Endothelial cell of umbilical vein (primary cell): Measurements from ENCODE around the gene ZNF580. TPM values are rescaled to one million over a fixed set of nuclear protein-coding genes. Genes with fewer than 3 reads are reported as not detected.

Experiments
- Bru-seq: library from RNA; stranded (reverse); fragments of 400-500 nt; gene quantifications from one replicate; lab custom pipeline; 2021; lab: Mats Ljungman, UMichigan
- BruChase-seq, 2 experiments: library from RNA; stranded (reverse); fragments of 400-500 nt; gene quantifications; one replicate each; lab custom pipeline; 2021; lab: Mats Ljungman, UMichigan
- BruUV-seq: library from RNA; stranded (reverse); fragments of 400-500 nt; replicated peaks from 2 replicates; lab custom pipeline; 2021; lab: Mats Ljungman, UMichigan
- CTCF ChIA-PET: fragments of 300-600, 350-600 bp; sonication (Branson Sonifier 250); formaldehyde crosslinking; loops from one replicate; lab custom pipeline; 2021; ENCODE audit warnings: antibody characterized with exemption, inconsistent platforms; lab: Charles Lee
- POLR2A ChIA-PET: fragments of 300-600, 350-600 bp; sonication (Branson Sonifier 250); formaldehyde crosslinking; loops from one replicate; lab custom pipeline; 2021; ENCODE audit warnings: antibody characterized with exemption, inconsistent platforms; lab: Charles Lee
- DNase-seq: peaks from one replicate; pipeline ENCODE4 v3.0.0-alpha.2; 2011; ENCODE audit warnings: low read depth, low spot score
- FAIRE-seq: peaks from 2 replicates; lab custom pipeline; 2011; peaks lifted over from hg19 to GRCh38; lab: Jason Lieb, UNC
- H2AFZ ChIP-seq: 2 replicates; pipeline ENCODE4 v1.6.0; 2012; ENCODE audit warnings: low read depth, low read length, control low read depth, inconsistent platforms
- H3K27ac ChIP-seq: 2 replicates; pipeline ENCODE4 v1.5.1; 2011; ENCODE audit warnings: low read depth, mild to moderate bottlenecking, control low read depth, low read length, moderate library complexity; ENCODE audit not compliant: insufficient read depth
- H3K27me3 ChIP-seq, 2 experiments: 2 replicates each; pipeline versions ENCODE4 v1.6.0 to v1.6.1; 2011; ENCODE audit warnings: low read length in 2 of 2, mixed read lengths in 1 of 2; ENCODE audit not compliant: control insufficient read depth in 2 of 2, insufficient read depth in 2 of 2
- H3K36me3 ChIP-seq, 2 experiments: 2 replicates in 1 of 2; 3 replicates in 1 of 2; pipeline ENCODE4 v1.5.1; 2011; ENCODE audit warnings: low read length in 2 of 2, mild to moderate bottlenecking in 1 of 2, moderate library complexity in 1 of 2; ENCODE audit not compliant: control insufficient read depth in 2 of 2, insufficient read depth in 2 of 2; ENCODE audit errors: extremely low read depth in 1 of 2
- H3K4me1 ChIP-seq: 3 replicates; pipeline ENCODE4 v1.5.1; 2011; ENCODE audit warnings: mild to moderate bottlenecking, low read length; ENCODE audit not compliant: control insufficient read depth, insufficient read depth; ENCODE audit errors: extremely low read depth
- H3K4me2 ChIP-seq: 2 replicates; pipeline ENCODE4 v1.6.1; 2011; ENCODE audit warnings: low read length, control low read depth, mixed read lengths; ENCODE audit not compliant: insufficient read depth
- H3K4me3 ChIP-seq, 3 experiments: fragments of 200-600 bp in 1 of 3; sonication (generic), shearing (Covaris generic) in 1 of 3; replicated peaks in 1 of 3; 2 replicates each; pipeline ENCODE4 v1.5.1; 2011 to 2016; ENCODE audit warnings: control low read depth in 3 of 3, low read length in 3 of 3, mild to moderate bottlenecking in 2 of 3, inconsistent platforms in 1 of 3, low read depth in 1 of 3, moderate library complexity in 1 of 3; ENCODE audit not compliant: insufficient read depth in 1 of 3
- H3K79me2 ChIP-seq: 2 replicates; pipeline ENCODE4 v1.6.0; 2012; ENCODE audit warnings: low read length, inconsistent platforms; ENCODE audit not compliant: control insufficient read depth, insufficient read depth
- H3K9ac ChIP-seq: replicated peaks from 2 replicates; pipeline ENCODE3; 2011; ENCODE audit warnings: low read length, control low read depth; ENCODE audit not compliant: insufficient read depth; ENCODE audit errors: extremely low read depth
- H3K9me1 ChIP-seq: replicated peaks from 3 replicates; pipeline ENCODE4 v1.6.0; 2011; ENCODE audit warnings: mild to moderate bottlenecking, low read length; ENCODE audit not compliant: control insufficient read depth, insufficient read depth; ENCODE audit errors: extremely low read depth
- H3K9me3 ChIP-seq: replicated peaks from 2 replicates; pipeline ENCODE4 v1.5.1; 2012; ENCODE audit warnings: low read length, inconsistent platforms; ENCODE audit not compliant: control insufficient read depth, insufficient read depth
- H4K20me1 ChIP-seq: replicated peaks from 2 replicates; pipeline ENCODE3; 2011; ENCODE audit warnings: mild to moderate bottlenecking, low read length; ENCODE audit not compliant: control insufficient read depth, insufficient read depth; ENCODE audit errors: extremely low read depth
- EZH2 ChIP-seq: IDR thresholded peaks from 2 replicates; pipeline ENCODE4 v1.6.1; 2012; ENCODE audit warnings: borderline replicate concordance, low read depth, mild to moderate bottlenecking, moderate library complexity, low read length, inconsistent platforms; ENCODE audit not compliant: severe bottlenecking
- FOS ChIP-seq: IDR thresholded peaks from 2 replicates; pipeline ENCODE4 v1.6.1; 2011; ENCODE audit warnings: mild to moderate bottlenecking, low read length, moderate library complexity, borderline replicate concordance; ENCODE audit not compliant: insufficient read depth
- GATA2 ChIP-seq: IDR thresholded peaks from 2 replicates; pipeline ENCODE4 v1.7.0; 2011; ENCODE audit warnings: low read depth, mild to moderate bottlenecking, moderate library complexity, mixed read lengths, low read length; ENCODE audit not compliant: insufficient read length, insufficient read depth
- JUN ChIP-seq: IDR thresholded peaks from 2 replicates; pipeline ENCODE4 v1.6.1; 2011; ENCODE audit warnings: borderline replicate concordance, low read depth; ENCODE audit not compliant: insufficient read length, insufficient read depth
- MYC ChIP-seq: IDR thresholded peaks from one replicate; pipeline ENCODE4 v1.6.1; 2011; ENCODE audit warnings: mild to moderate bottlenecking, low read depth, low read length
- POLR2A ChIP-seq: IDR thresholded peaks from 2 replicates; pipeline ENCODE4 v1.6.1; 2012; ENCODE audit warnings: low read depth, mild to moderate bottlenecking, control low read depth, low read length
- POLR2AphosphoS5 ChIP-seq: IDR thresholded peaks from 2 replicates; pipeline ENCODE4 v1.6.1; 2012; ENCODE audit warnings: low read depth, mild to moderate bottlenecking, control low read depth, low read length, moderate library complexity; ENCODE audit not compliant: insufficient read depth
- dilution Hi-C: fragments of 300-500 bp; cut with MboI; formaldehyde crosslinking; loops from one replicate; pipeline ENCODE4 v1.15.0; 2019; ENCODE audit warnings: low sequenced_read_pairs; ENCODE audit not compliant: extremely low pct_ligation_motif_present
- intact Hi-C: fragments of 100-400 bp; cut with micrococcal nuclease; formaldehyde crosslinking; loops from one replicate; pipeline ENCODE4 v1.10.0; 2022
- long read RNA-seq: library from polyadenylated mRNA; stranded (forward); transcript quantifications from one replicate; pipeline ENCODE4 v2.0.0, GENCODE V29; 2021
- polyA minus RNA-seq, 3 experiments: library from RNA; depleted of rRNA, polyadenylated mRNA; stranded (reverse); fragments of >200 nt; gene quantifications; 1 replicate in 1 of 3; 2 replicates in 2 of 3; pipeline ENCODE4 v1.2.3, GENCODE V29; 2011
- polyA plus RNA-seq, 4 experiments: library from polyadenylated mRNA; depleted of rRNA in 3 of 4; stranded (reverse) in 3 of 4; unstranded in 1 of 4; fragments of >200 nt; gene quantifications; 2 replicates each; pipeline versions ENCODE4 v1.2.1 to v1.2.3, GENCODE V29; 2011 to 2012; ENCODE audit warnings: missing spikeins in 1 of 4
- total RNA-seq: library from RNA; stranded (reverse); gene quantifications from 2 replicates; pipeline ENCODE4 v1.2.3, GENCODE V29; 2021
- TF ChIP-seq, protein P1 (sequence below): IDR thresholded peaks from 2 replicates; pipeline ENCODE4 v1.6.1; 2011; ENCODE audit not compliant: insufficient read depth, insufficient read length
- TF ChIP-seq, protein P2 (sequence below), 2 donors: IDR thresholded peaks; 1 replicate in 1 of 2; 2 replicates in 1 of 2; pipeline ENCODE4 v1.5.1; 2011; ENCODE audit warnings: low read length in 2 of 2, mild to moderate bottlenecking in 2 of 2, moderate library complexity in 2 of 2, control low read depth in 1 of 2, inconsistent platforms in 1 of 2, low read depth in 1 of 2; ENCODE audit not compliant: insufficient read depth in 1 of 2; ENCODE audit errors: extremely low read depth in 1 of 2

The ZNF580 gene, protein sequence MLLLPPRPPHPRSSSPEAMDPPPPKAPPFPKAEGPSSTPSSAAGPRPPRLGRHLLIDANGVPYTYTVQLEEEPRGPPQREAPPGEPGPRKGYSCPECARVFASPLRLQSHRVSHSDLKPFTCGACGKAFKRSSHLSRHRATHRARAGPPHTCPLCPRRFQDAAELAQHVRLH
- total RNA-seq (32.5 and 41.1 TPM in 2 replicates), polyA plus RNA-seq (13.7 and 16.9 TPM in 2 replicates), polyA minus RNA-seq (7.4 and 10.2 TPM in 2 replicates), Bru-seq, nascent RNA (percentile 60 among the genes with signal in this experiment), BruChase-seq, experiment 1, labeled RNA remaining after a 6-hour chase (percentile 90 among the genes with signal in this experiment), BruChase-seq, experiment 2, labeled RNA remaining after a 2-hour chase (percentile 70 among the genes with signal in this experiment)
- polyA plus RNA-seq (2011; cell fraction: cytosol; rRNA removed): 11.2 and 16.6 TPM in 2 replicates
- 22.6 and 26.6 TPM in 2 replicates for polyA plus RNA-seq (2011; cell fraction: nucleus; rRNA removed)
- 25.0 and 30.3 TPM in 2 replicates for polyA plus RNA-seq (2012)
- 12.2 TPM for polyA minus RNA-seq (2011; cell fraction: cytosol; rRNA and poly(A)+ RNA removed)
- polyA minus RNA-seq (2011; cell fraction: nucleus; rRNA and poly(A)+ RNA removed): 4.6 and 8.8 TPM in 2 replicates
- long read RNA-seq, transcript ZNF580-202 (1 exons, 1,707 nt): minor isoform, 11 of 62 reads
- long read RNA-seq, transcript ZNF580-201 (2 exons, 1,261 nt): major isoform, 50 of 62 reads
- long read RNA-seq, partial matches to known transcripts: 0 of 62 reads
- long read RNA-seq, other reads (novel, unspliced or antisense): 0 of 62 reads

DNA sequence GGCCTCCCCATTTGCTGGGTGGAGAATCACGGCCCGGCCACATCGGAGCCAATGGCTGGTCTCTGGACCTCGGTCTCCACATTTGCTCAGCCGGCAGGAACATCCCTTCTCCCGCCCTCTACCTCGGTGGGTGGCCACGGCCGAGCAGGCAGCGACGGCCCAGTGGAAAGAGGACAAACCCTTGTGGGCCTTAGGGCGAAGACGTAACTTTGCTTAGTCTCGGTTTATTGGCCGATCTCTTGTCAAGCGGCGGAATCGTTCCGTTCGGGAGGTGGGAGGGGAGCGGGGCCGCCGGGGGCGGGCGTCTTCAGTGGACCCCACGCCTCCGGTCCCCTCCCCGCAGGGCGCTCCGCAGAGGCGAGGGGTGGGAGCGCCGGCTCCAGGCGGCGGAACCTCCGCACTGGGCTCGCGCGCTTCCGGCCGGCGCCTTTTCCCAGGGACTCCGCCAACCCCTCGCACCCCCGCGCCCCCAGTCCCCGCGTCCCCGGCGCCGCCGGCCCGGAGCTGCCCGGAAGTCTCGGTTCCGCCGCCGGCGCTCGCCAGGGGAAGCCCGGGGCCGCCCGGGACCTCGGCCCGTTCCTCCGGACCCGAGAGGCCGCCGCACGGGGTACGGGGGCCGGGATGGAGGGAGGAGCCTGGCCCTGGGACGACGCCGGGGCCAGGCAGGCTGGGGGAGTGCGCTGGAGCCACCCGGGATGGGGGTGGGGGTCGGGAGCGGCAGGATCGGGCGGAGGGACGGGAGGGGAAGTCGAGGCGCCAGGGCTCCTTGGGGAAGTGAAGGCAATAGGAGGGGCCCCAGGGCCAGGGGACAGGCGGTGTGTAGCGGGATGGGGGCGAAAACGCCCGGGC lies at the start of gene ZNF580:
TSS of gene ZNF580 (plus strand) at position 426 of the 849 bp plus-strand sequence. CDS start 1,507 bp downstream, outside the sequence.
- peaks cover 35% of the 10 kb centered on the region for H3K79me2 ChIP-seq
- FAIRE-seq: peak; percentile 75
- H3K9me1 ChIP-seq: no peaks in the 10 kb centered on the region
- H3K9me3 ChIP-seq: no peaks in the 10 kb centered on the region
- peak; percentile 71 for DNase-seq
- H4K20me1 ChIP-seq: no peaks in the 10 kb centered on the region
- no peaks in the 10 kb centered on the region for H3K27me3 ChIP-seq
- H3K4me2 ChIP-seq: peak within 1 kb of the TSS; percentile 63
- peak within 1 kb of the TSS; percentile 64 for H2AFZ ChIP-seq
- ChIA-PET POLR2A (no interaction called here), CTCF (interaction anchor here (0.6 to 1.4 kb wide), 8 partner anchors 8 to 173 kb away, joined by 3 to 6 read pairs (median 4); partner anchors contain the start of gene ZNF784)
- H3K4me3 ChIP-seq: peak within 1 kb of the TSS; percentile 53 to 75 (median 59)
- H3K9ac ChIP-seq: peak within 1 kb of the TSS; percentile 41
- peaks cover 3 to 10% of the 10 kb centered on the region in 2 experiments for H3K36me3 ChIP-seq
- intact Hi-C loops: loop anchor here (1.0 to 5.0 kb wide), 2 partner anchors 12 to 554 kb away; no protein-coding TSS in a partner anchor
- peaks cover 26% of the 10 kb centered on the region for H3K4me1 ChIP-seq
- no TSS peak for BruUV-seq
- TF ChIP-seq, protein P1, sequence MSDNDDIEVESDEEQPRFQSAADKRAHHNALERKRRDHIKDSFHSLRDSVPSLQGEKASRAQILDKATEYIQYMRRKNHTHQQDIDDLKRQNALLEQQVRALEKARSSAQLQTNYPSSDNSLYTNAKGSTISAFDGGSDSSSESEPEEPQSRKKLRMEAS: no peak
- TF ChIP-seq MYC: no peak
- no peak for TF ChIP-seq GATA2
- no peak for TF ChIP-seq EZH2
- TF ChIP-seq, protein P2, sequence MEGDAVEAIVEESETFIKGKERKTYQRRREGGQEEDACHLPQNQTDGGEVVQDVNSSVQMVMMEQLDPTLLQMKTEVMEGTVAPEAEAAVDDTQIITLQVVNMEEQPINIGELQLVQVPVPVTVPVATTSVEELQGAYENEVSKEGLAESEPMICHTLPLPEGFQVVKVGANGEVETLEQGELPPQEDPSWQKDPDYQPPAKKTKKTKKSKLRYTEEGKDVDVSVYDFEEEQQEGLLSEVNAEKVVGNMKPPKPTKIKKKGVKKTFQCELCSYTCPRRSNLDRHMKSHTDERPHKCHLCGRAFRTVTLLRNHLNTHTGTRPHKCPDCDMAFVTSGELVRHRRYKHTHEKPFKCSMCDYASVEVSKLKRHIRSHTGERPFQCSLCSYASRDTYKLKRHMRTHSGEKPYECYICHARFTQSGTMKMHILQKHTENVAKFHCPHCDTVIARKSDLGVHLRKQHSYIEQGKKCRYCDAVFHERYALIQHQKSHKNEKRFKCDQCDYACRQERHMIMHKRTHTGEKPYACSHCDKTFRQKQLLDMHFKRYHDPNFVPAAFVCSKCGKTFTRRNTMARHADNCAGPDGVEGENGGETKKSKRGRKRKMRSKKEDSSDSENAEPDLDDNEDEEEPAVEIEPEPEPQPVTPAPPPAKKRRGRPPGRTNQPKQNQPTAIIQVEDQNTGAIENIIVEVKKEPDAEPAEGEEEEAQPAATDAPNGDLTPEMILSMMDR (IDR thresholded peaks at IDR 0.05; ENCODE audit: extremely low read depth in 1 of 2, insufficient read depth in 1 of 2, low read depth in 1 of 2, low read length in 2 of 2): no peak
- no peak for TF ChIP-seq POLR2AphosphoS5
- no peak for TF ChIP-seq POLR2A
- TF ChIP-seq FOS: no peak
- TF ChIP-seq JUN: no peak
- H3K27ac ChIP-seq: peak within 1 kb of the TSS; percentile 52
- dilution Hi-C loops: no loop called here
